Activated CD8-positive, alpha-beta T cell treated with anti-CD3 and anti-CD28 coated beads for 36 hours (primary cell): ENCODE results near the gene SPOCK3. TPM values are rescaled to one million over a fixed set of nuclear protein-coding genes. Genes with fewer than 3 reads are reported as not detected.

Experiments used
- ATAC-seq: fragments of 200-7000 bp; cut with Tn5 transposase; one replicate; pipeline ENCODE4 v1.10.0; 2021; ENCODE audit warnings: mild to moderate bottlenecking, moderate library complexity
- CTCF ChIA-PET: fragments of 350-600 bp; sonication (Branson Sonifier 250); formaldehyde crosslinking; loops from one replicate; lab custom pipeline; 2021; ENCODE audit warnings: antibody characterized with exemption; lab: Charles Lee
- POLR2A ChIA-PET: fragments of 350-600 bp; sonication (Branson Sonifier 250); formaldehyde crosslinking; loops from one replicate; lab custom pipeline; 2021; ENCODE audit warnings: antibody characterized with exemption; lab: Charles Lee
- DNase-seq: peaks from one replicate; pipeline ENCODE4 v3.0.0-alpha.2; 2020
- H3K27ac Mint-ChIP-seq: one replicate; pipeline ENCODE4 v1.8.0; 2021; ENCODE audit warnings: mild to moderate bottlenecking, mixed read lengths
- H3K27me3 Mint-ChIP-seq: one replicate; pipeline ENCODE4 v1.8.0; 2021; ENCODE audit warnings: mixed read lengths
- H3K36me3 Mint-ChIP-seq: one replicate; pipeline ENCODE4 v1.8.0; 2021; ENCODE audit warnings: low read depth, mixed read lengths
- H3K4me1 Mint-ChIP-seq: one replicate; pipeline ENCODE4 v1.8.0; 2021; ENCODE audit warnings: low read depth, mixed read lengths
- H3K4me3 Mint-ChIP-seq: one replicate; pipeline ENCODE4 v1.8.0; 2021; ENCODE audit warnings: mild to moderate bottlenecking, moderate library complexity, mixed read lengths
- H3K9me3 Mint-ChIP-seq: one replicate; pipeline ENCODE4 v1.8.0; 2021; ENCODE audit warnings: mixed read lengths
- CTCF ChIP-seq: fragments of 200-600 bp; IDR thresholded peaks from one replicate; pipeline ENCODE4 v1.8.0; 2022; ENCODE audit warnings: antibody characterized with exemption, mild to moderate bottlenecking
- intact Hi-C: fragments of 100-400 bp; cut with micrococcal nuclease; formaldehyde crosslinking; loops from one replicate; pipeline ENCODE4 v1.10.0; 2022
- total RNA-seq, 2 experiments: library from RNA; stranded (reverse); gene quantifications; one replicate each; pipeline ENCODE4 v1.2.3, GENCODE V29; 2021

The SPOCK3 gene
- total RNA-seq, 2 experiments from 2014 or later = not detected

GRCh38 chr4:167117273-167117672 lies 117.0 kb downstream of the SPOCK3 start:
- TF ChIP-seq CTCF = no peak
- ChIA-PET CTCF (no interaction called here), POLR2A (no interaction called here)
- intact Hi-C loops = no loop called here
- Mint-ChIP-seq H3K9me3 (peaks cover 2% of the 10 kb centered on the region), H3K36me3 (no peaks in the 10 kb centered on the region), H3K27ac (no peak overlapping the region), H3K4me3 (no peak overlapping the region), H3K4me1 (no peaks in the 10 kb centered on the region), H3K27me3 (no peaks in the 10 kb centered on the region)
- DNase-seq = peak; percentile 8
- ATAC-seq = no peak

GRCh38 chr4:167114416-167114971 lies 119.8 kb downstream of the SPOCK3 start:
- no peak overlapping the region for H3K4me3 Mint-ChIP-seq
- no peak overlapping the region for H3K27ac Mint-ChIP-seq
- peaks cover 5% of the 10 kb centered on the region for H3K9me3 Mint-ChIP-seq
- DNase-seq (no peak), ATAC-seq (no peak)
- CTCF ChIA-PET = interaction anchor here (1.6 kb wide), 1 partner anchor 79 kb away, joined by 3 read pairs; no protein-coding TSS in a partner anchor
- H3K4me1 Mint-ChIP-seq = no peaks in the 10 kb centered on the region
- POLR2A ChIA-PET = no interaction called here
- no peaks in the 10 kb centered on the region for H3K36me3 Mint-ChIP-seq
- H3K27me3 Mint-ChIP-seq = no peaks in the 10 kb centered on the region
- TF ChIP-seq CTCF = no peak
- intact Hi-C loops = no loop called here

GRCh38 chr4:167111622-167112021 lies 122.7 kb downstream of the SPOCK3 start:
- Mint-ChIP-seq H3K27me3 (no peaks in the 10 kb centered on the region), H3K36me3 (no peaks in the 10 kb centered on the region), H3K9me3 (peaks cover 5% of the 10 kb centered on the region), H3K4me3 (no peak overlapping the region), H3K27ac (no peak overlapping the region), H3K4me1 (no peaks in the 10 kb centered on the region)
- POLR2A ChIA-PET = interaction anchor here (0.7 kb wide), 1 partner anchor 1260 kb away, joined by 3 read pairs; no protein-coding TSS in a partner anchor
- ATAC-seq (no peak), DNase-seq (no peak)
- CTCF ChIA-PET = no interaction called here
- no peak for TF ChIP-seq CTCF
- intact Hi-C loops = no loop called here

- TF ChIP-seq CTCF = no peak
- Mint-ChIP-seq H3K27me3 (no peaks in the 10 kb centered on the region), H3K4me3 (no peak overlapping the region), H3K27ac (no peak overlapping the region), H3K36me3 (no peaks in the 10 kb centered on the region), H3K9me3 (peaks cover 5% of the 10 kb centered on the region), H3K4me1 (no peaks in the 10 kb centered on the region)
- ChIA-PET CTCF (no interaction called here), POLR2A (interaction anchor here (0.7 kb wide), 1 partner anchor 1261 kb away, joined by 3 read pairs; no protein-coding TSS in a partner anchor)
- ATAC-seq = no peak
- no peak for DNase-seq
- intact Hi-C loops = no loop called here
Measured at GRCh38 chr4:167111092-167111491, 123.2 kb downstream of the SPOCK3 start.

- Mint-ChIP-seq H3K4me1 (no peaks in the 10 kb centered on the region), H3K27ac (no peak overlapping the region), H3K9me3 (peaks cover 2% of the 10 kb centered on the region), H3K36me3 (no peaks in the 10 kb centered on the region), H3K4me3 (no peak overlapping the region), H3K27me3 (no peaks in the 10 kb centered on the region)
- TF ChIP-seq CTCF = no peak
- no peak for DNase-seq
- CTCF ChIA-PET = no interaction called here
- POLR2A ChIA-PET = no interaction called here
- intact Hi-C loops = no loop called here
- ATAC-seq = no peak
Measured at GRCh38 chr4:167109859-167110258, 124.4 kb downstream of the SPOCK3 start.
